ENCODE results near the gene TUBA3D. TPM values are rescaled to one million over a fixed set of nuclear protein-coding genes. Genes with fewer than 3 reads are reported as not detected.

TUBA3D gene
- total and polyA plus RNA-seq, 9 of the 15 experiments (the other 6 are each of a cell fraction or from before 2014, with no cell fraction given), result not detected

GRCh38 chr2:131492418-131493198 is 16.7 kb downstream of the TUBA3D start (continued):
- TF ChIP-seq CXXC5 (CRISPR knock-in tag; IDR thresholded peaks at IDR 0.05) (peak; percentile 90), ZBTB2 (IDR thresholded peaks at IDR 0.05) (peak; percentile 78), MTA2 (IDR thresholded peaks at IDR 0.05; ENCODE audit: low read depth) (no peak), ZNF140 (CRISPR knock-in tag; IDR thresholded peaks at IDR 0.05) (no peak), TEAD1 (CRISPR knock-in tag; IDR thresholded peaks at IDR 0.05) (peak; percentile 34 to 87; a peak in 3 of 4 replicates), SIN3B (IDR thresholded peaks at IDR 0.05; ENCODE audit: low read depth) (peak; percentile 97), ZNF444 (CRISPR knock-in tag; IDR thresholded peaks at IDR 0.05) (no peak), GABPB2 (CRISPR knock-in tag; conservative IDR thresholded peaks at IDR 0.05) (no peak), ZKSCAN1 (IDR thresholded peaks at IDR 0.05; ENCODE audit: low read depth, low read length) (no peak), SMARCA5 (IDR thresholded peaks at IDR 0.05) (peak; percentile 74; the same call in 1 of the 2 replicates), ATF7 (IDR thresholded peaks at IDR 0.05) (peak; percentile 79), SAP30 (IDR thresholded peaks at IDR 0.05; ENCODE audit: borderline replicate concordance, insufficient read depth, low read depth, low read length, poor library complexity, severe bottlenecking) (peak; percentile 52), CC2D1A (IDR thresholded peaks at IDR 0.05) (no peak), NCOA4 (IDR thresholded peaks at IDR 0.05; ENCODE audit: partially characterized antibody) (no peak), HOMEZ (CRISPR knock-in tag; IDR thresholded peaks at IDR 0.05) (no peak), KDM1A (IDR thresholded peaks at IDR 0.05) (no peak), LEF1 (IDR thresholded peaks at IDR 0.05) (no peak), NFXL1 (CRISPR knock-in tag; IDR thresholded peaks at IDR 0.05) (no peak)

All from K562 (cell line).